Suprapubic skin (tissue), 4 donors: ENCODE results near the gene INHBB.

ENCODE experiments used
- POLR2A ChIP-seq, 2 donors: fragments of 450-650 bp; IDR thresholded peaks; one replicate each; pipeline ENCODE4 v1.6.1; 2017; ENCODE audit warnings: antibody characterized with exemption in 2 of 2, mild to moderate bottlenecking in 2 of 2, moderate library complexity in 2 of 2
- POLR2AphosphoS5 ChIP-seq, 3 donors: sonication (generic); formaldehyde crosslinking; IDR thresholded peaks; one replicate each; pipeline ENCODE4 v1.6.1; 2017; ENCODE audit warnings: antibody characterized with exemption in 3 of 3

- TF ChIP-seq POLR2A (IDR thresholded peaks at IDR 0.05) = no peak
- TF ChIP-seq POLR2AphosphoS5 (IDR thresholded peaks at IDR 0.05) = no peak
These were observed 21.7 kb downstream of the INHBB start for GRCh38 chr2:120367649-120368048.
